H9 (cell line): ENCODE measurements around the gene CSTPP1. TPM values are rescaled to one million over a fixed set of nuclear protein-coding genes. Genes with fewer than 3 reads are reported as not detected.
A peak's percentile ranks its signal among the peaks of the same experiment; 100 is the strongest.

ENCODE experiments used
- DNase-seq: peaks from one replicate; pipeline ENCODE4 v3.0.0-alpha.2; 2017
- H2AFZ ChIP-seq: one replicate; pipeline ENCODE4 v1.6.1; 2013; ENCODE audit warnings: mild to moderate bottlenecking, low read length, control low read depth, moderate library complexity
- H2AK5ac ChIP-seq: 2 replicates; pipeline ENCODE4 v1.6.1; 2013; ENCODE audit warnings: low read length, control low read depth, mixed read lengths; ENCODE audit not compliant: insufficient read length
- H2BK120ac ChIP-seq: one replicate; pipeline ENCODE4 v1.6.1; 2013; ENCODE audit warnings: low read depth, mild to moderate bottlenecking, low read length, control low read depth, inconsistent platforms; ENCODE audit not compliant: poor library complexity, severe bottlenecking
- H2BK12ac ChIP-seq: 2 replicates; pipeline ENCODE4 v1.6.1; 2013; ENCODE audit warnings: low read length, control low read depth, mixed read lengths, low read depth; ENCODE audit not compliant: insufficient read length
- H2BK15ac ChIP-seq: 2 replicates; pipeline ENCODE4 v1.6.1; 2013; ENCODE audit warnings: low read depth, low read length, control low read depth
- H2BK20ac ChIP-seq: one replicate; pipeline ENCODE4 v1.6.1; 2013; ENCODE audit warnings: low read depth, mild to moderate bottlenecking, low read length, control low read depth, inconsistent platforms; ENCODE audit not compliant: poor library complexity, severe bottlenecking
- H2BK5ac ChIP-seq: 2 replicates; pipeline ENCODE4 v1.6.1; 2013; ENCODE audit warnings: low read length, control low read depth, mixed read lengths; ENCODE audit not compliant: insufficient read length
- H3K14ac ChIP-seq: 2 replicates; pipeline ENCODE4 v1.6.1; 2013; ENCODE audit warnings: low read length, control low read depth; ENCODE audit not compliant: insufficient read depth
- H3K18ac ChIP-seq: 2 replicates; pipeline ENCODE4 v1.6.1; 2013; ENCODE audit warnings: low read depth, mild to moderate bottlenecking, mixed read lengths, low read length, control low read depth; ENCODE audit not compliant: insufficient read length
- H3K23ac ChIP-seq: 2 replicates; pipeline ENCODE4 v1.6.1; 2013; ENCODE audit warnings: low read length, control low read depth, mixed read lengths, low read depth; ENCODE audit not compliant: insufficient read length
- H3K23me2 ChIP-seq: 2 replicates; pipeline ENCODE4 v1.6.1; 2013; ENCODE audit warnings: low read depth, mild to moderate bottlenecking, mixed read lengths, low read length, control low read depth; ENCODE audit not compliant: insufficient read length, poor library complexity, severe bottlenecking
- H3K27ac ChIP-seq: 2 replicates; pipeline ENCODE4 v1.5.1; 2013; ENCODE audit warnings: low read length, control low read depth, mixed read lengths, low read depth; ENCODE audit not compliant: insufficient read length
- H3K27me3 ChIP-seq: 2 replicates; pipeline ENCODE4 v1.6.1; 2013; ENCODE audit warnings: low read length, control low read depth, inconsistent platforms; ENCODE audit not compliant: insufficient read depth
- H3K4ac ChIP-seq: 2 replicates; pipeline ENCODE4 v1.6.1; 2013; ENCODE audit warnings: low read depth, mild to moderate bottlenecking, control low read depth, inconsistent platforms, low read length, moderate library complexity
- H3K4me1 ChIP-seq: 2 replicates; pipeline ENCODE4 v1.6.1; 2013; ENCODE audit warnings: low read length, control low read depth, inconsistent platforms; ENCODE audit not compliant: insufficient read depth
- H3K4me2 ChIP-seq: 2 replicates; pipeline ENCODE4 v1.6.1; 2013; ENCODE audit warnings: low read length, control low read depth, mixed read lengths; ENCODE audit not compliant: insufficient read length, insufficient read depth
- H3K56ac ChIP-seq: 2 replicates; pipeline ENCODE4 v1.6.1; 2013; ENCODE audit warnings: low read depth, mild to moderate bottlenecking, mixed read lengths, low read length, control low read depth; ENCODE audit not compliant: insufficient read length
- H3K79me1 ChIP-seq: 2 replicates; pipeline ENCODE4 v1.6.1; 2013; ENCODE audit warnings: low read depth, mild to moderate bottlenecking, moderate library complexity, low read length, control low read depth, inconsistent platforms; ENCODE audit not compliant: insufficient read depth, poor library complexity, severe bottlenecking
- H3K79me2 ChIP-seq: 2 replicates; pipeline ENCODE4 v1.6.1; 2013; ENCODE audit warnings: low read length, control low read depth, inconsistent platforms; ENCODE audit not compliant: insufficient read depth
- H3K9ac ChIP-seq: 2 replicates; pipeline ENCODE4 v1.6.1; 2013; ENCODE audit warnings: low read length, control low read depth, mixed read lengths; ENCODE audit not compliant: insufficient read length; ENCODE audit errors: extremely low read depth
- H3K9me3 ChIP-seq: one replicate; pipeline ENCODE4 v1.6.1; 2013; ENCODE audit warnings: low read depth, low read length, inconsistent platforms; ENCODE audit not compliant: control insufficient read depth
- H3T11ph ChIP-seq: one replicate; pipeline ENCODE4 v1.6.1; 2013; ENCODE audit warnings: mild to moderate bottlenecking, low read length, control low read depth, inconsistent platforms
- H4K20me1 ChIP-seq: one replicate; pipeline ENCODE4 v1.6.1; 2013; ENCODE audit not compliant: control insufficient read depth, insufficient read length, insufficient read depth
- H4K5ac ChIP-seq: 2 replicates; pipeline ENCODE4 v1.6.1; 2013; ENCODE audit warnings: low read depth, mild to moderate bottlenecking, mixed read lengths, low read length, control low read depth; ENCODE audit not compliant: insufficient read length
- H4K8ac ChIP-seq: replicated peaks from 2 replicates; pipeline ENCODE4 v1.6.1; 2013; ENCODE audit warnings: low read length, control low read depth, mixed read lengths, low read depth; ENCODE audit not compliant: insufficient read length
- H4K91ac ChIP-seq: 2 replicates; pipeline ENCODE4 v1.6.1; 2013; ENCODE audit warnings: low read depth, mild to moderate bottlenecking, moderate library complexity, mixed read lengths, low read length, control low read depth; ENCODE audit not compliant: insufficient read length
- H3K27ac Mint-ChIP-seq, 3 experiments: 2 replicates in 2 of 3; 3 replicates in 1 of 3; pipeline ENCODE4 v1.8.0; 2020 to 2021; ENCODE audit warnings: mixed read lengths in 3 of 3, mild to moderate bottlenecking in 1 of 3, moderate library complexity in 1 of 3
- H3K27me3 Mint-ChIP-seq: 2 replicates; pipeline ENCODE4 v1.8.0; 2021; ENCODE audit warnings: low read depth, mild to moderate bottlenecking, moderate library complexity, mixed read lengths
- H3K36me3 Mint-ChIP-seq, 3 experiments: 2 replicates in 2 of 3; 3 replicates in 1 of 3; pipeline ENCODE4 v1.8.0; 2020 to 2021; ENCODE audit warnings: low read depth in 3 of 3, mixed read lengths in 3 of 3; ENCODE audit not compliant: insufficient read depth in 1 of 3
- H3K4me1 Mint-ChIP-seq, 2 experiments: 2 replicates each; pipeline ENCODE4 v1.8.0; 2020; ENCODE audit warnings: mixed read lengths in 2 of 2
- H3K4me3 Mint-ChIP-seq, 2 experiments: 2 replicates in 1 of 2; 3 replicates in 1 of 2; pipeline ENCODE4 v1.8.0; 2020 to 2021; ENCODE audit warnings: mild to moderate bottlenecking in 2 of 2, mixed read lengths in 2 of 2, moderate library complexity in 1 of 2
- H3K9me3 Mint-ChIP-seq, 2 experiments: 2 replicates in 1 of 2; 3 replicates in 1 of 2; pipeline ENCODE4 v1.8.0; 2020; ENCODE audit warnings: mild to moderate bottlenecking in 2 of 2, mixed read lengths in 2 of 2, moderate library complexity in 1 of 2
- CTCF ChIP-seq: fragments of 200-600 bp; sonication (generic); conservative IDR thresholded peaks from 3 replicates; pipeline ENCODE4 v1.8.0; 2021; ENCODE audit warnings: antibody characterized with exemption, mild to moderate bottlenecking
- WGBS: extraction: QIAGEN DNeasy Blood & Tissue Kit; methylation state at CpG from one replicate; pipeline ENCODE4 v1.1.7; 2013; ENCODE audit warnings: missing lambda C conversion rate, low lambda C conversion rate, mixed read lengths; ENCODE audit not compliant: insufficient read length; ENCODE audit errors: extremely low coverage; 5-methylcytosine and 5-hydroxymethylcytosine counted together
- total RNA-seq: library from RNA; stranded (reverse); gene quantifications from 2 replicates; pipeline ENCODE4 v1.2.1, GENCODE V29; 2021

CSTPP1 gene
- total RNA-seq, 1 experiment from 2014 or later, result 21.2 TPM

GRCh38 chr11:47061429-47062178 lies 125.0 kb downstream of the CSTPP1 start:
- Mint-ChIP-seq H3K27ac (peak overlapping the region; percentile 93 to 96 (median 95)), H3K9me3 (no peaks in the 10 kb centered on the region), H3K27me3 (no peaks in the 10 kb centered on the region), H3K36me3 (peaks cover 0 to 12% (median 3%) of the 10 kb centered on the region in 3 experiments; a peak in 4 of 7 replicates), H3K4me3 (peak overlapping the region in 1 of 2 experiments; percentile 3; a peak in 2 of 5 replicates), H3K4me1 (peaks cover 37 to 43% of the 10 kb centered on the region in 2 experiments)
- no peak overlapping the region for H2AFZ ChIP-seq
- H3K79me2 ChIP-seq, result no peaks in the 10 kb centered on the region
- no peaks in the 10 kb centered on the region for H3K79me1 ChIP-seq
- WGBS, result no CpG with 5 or more reads among the region's 3 CpGs
- no peak for TF ChIP-seq CTCF
- H2BK12ac ChIP-seq, result peak overlapping the region; percentile 1
- H4K91ac ChIP-seq, result no peak overlapping the region
- H4K20me1 ChIP-seq, result no peaks in the 10 kb centered on the region
- no peak overlapping the region for H3K56ac ChIP-seq
- H3K23me2 ChIP-seq, result no peaks in the 10 kb centered on the region
- no peak overlapping the region for H4K8ac ChIP-seq
- H4K5ac ChIP-seq, result no peak overlapping the region
- H3K4me1 ChIP-seq, result peaks cover 11% of the 10 kb centered on the region
- no peaks in the 10 kb centered on the region for H3K27me3 ChIP-seq
- H3K4ac ChIP-seq, result no peak overlapping the region; the same call in 1 of the 2 replicates
- H3K4me2 ChIP-seq, result no peak overlapping the region
- no peak overlapping the region for H3K9ac ChIP-seq
- H3K23ac ChIP-seq, result no peak overlapping the region
- H2BK15ac ChIP-seq, result no peak overlapping the region
- no peak overlapping the region for H2BK5ac ChIP-seq
- no peak overlapping the region for H2BK120ac ChIP-seq
- DNase-seq, result no peak
- peak overlapping the region; percentile 80 for H3T11ph ChIP-seq
- no peak overlapping the region for H3K18ac ChIP-seq
- peak overlapping the region; percentile 71 for H3K27ac ChIP-seq
- H2AK5ac ChIP-seq, result no peak overlapping the region
- no peak overlapping the region for H3K14ac ChIP-seq
- peak overlapping the region; percentile 26 for H2BK20ac ChIP-seq
- no peaks in the 10 kb centered on the region for H3K9me3 ChIP-seq
